Erythroblast (primary cell): ENCODE results near the gene PBX1.

ENCODE experiments used
- DNase-seq, 2 experiments: peaks; one replicate each; lab custom pipeline; 2025; lab: John Stamatoyannopoulos, UW
- GATA1 ChIP-seq: IDR thresholded peaks from 2 replicates; pipeline ENCODE4 v1.6.1; 2011; ENCODE audit warnings: low read depth, mild to moderate bottlenecking, control low read depth, low read length, moderate library complexity
- POLR2A ChIP-seq: IDR thresholded peaks from 2 replicates; pipeline ENCODE4 v1.6.1; 2011; ENCODE audit warnings: mild to moderate bottlenecking, low read length

PBX1 gene

GRCh38 chr1:164575356-164575886 is 16.4 kb downstream of the PBX1 start:
- no peak for DNase-seq
- TF ChIP-seq POLR2A (no peak), GATA1 (no peak)

GRCh38 chr1:164576291-164577271 is 17.6 kb downstream of the PBX1 start:
- no peak for DNase-seq
- TF ChIP-seq POLR2A (no peak), GATA1 (no peak)

- DNase-seq = no peak
- no peak for TF ChIP-seq POLR2A
Measured at GRCh38 chr1:164577291-164577690, 18.3 kb downstream of the PBX1 start.

GRCh38 chr1:164578479-164579200 is 19.7 kb downstream of the PBX1 start:
- DNase-seq = no peak
- TF ChIP-seq POLR2A (no peak), GATA1 (no peak)

GRCh38 chr1:164579381-164579780 is 20.4 kb downstream of the PBX1 start:
- TF ChIP-seq POLR2A (no peak), GATA1 (no peak)
- no peak for DNase-seq

GRCh38 chr1:164581762-164582161 is 22.8 kb downstream of the PBX1 start:
- no peak for TF ChIP-seq GATA1
- no peak for TF ChIP-seq POLR2A
- no peak for DNase-seq

- TF ChIP-seq GATA1 (no peak), POLR2A (no peak)
- DNase-seq = no peak
Measured at GRCh38 chr1:164583196-164583595, 24.2 kb downstream of the PBX1 start.

GRCh38 chr1:164583835-164584539 is 25.0 kb downstream of the PBX1 start:
- DNase-seq = no peak
- TF ChIP-seq GATA1 = no peak
- TF ChIP-seq POLR2A = no peak

- no peak for DNase-seq
- TF ChIP-seq GATA1 (no peak), POLR2A (no peak)
Measured at GRCh38 chr1:164586591-164586990, 27.6 kb downstream of the PBX1 start.

GRCh38 chr1:164587617-164588501 is 28.9 kb downstream of the PBX1 start:
- no peak for DNase-seq
- TF ChIP-seq GATA1 (no peak), POLR2A (no peak)

- TF ChIP-seq POLR2A (no peak), GATA1 (no peak)
- no peak for DNase-seq
Measured at GRCh38 chr1:164588516-164589341, 29.7 kb downstream of the PBX1 start.

GRCh38 chr1:164589408-164589807 is 30.4 kb downstream of the PBX1 start:
- DNase-seq = no peak
- TF ChIP-seq POLR2A (no peak), GATA1 (no peak)
